Measurements from ENCODE around the gene MAMLD1.
A peak's percentile ranks its signal among the peaks of the same experiment; 100 is the strongest.

The MAMLD1 gene

GRCh38 chrX:150352114-150352513 is 11.0 kb upstream of the MAMLD1 start:
- DNase-seq (ENCODE audit: low read depth in 1 of 2, low spot score in 1 of 2): no peak

- no peak for DNase-seq (ENCODE audit: low read depth in 1 of 2, low spot score in 1 of 2)
Observed at GRCh38 chrX:150352581-150352980, 10.5 kb upstream of the MAMLD1 start.

GRCh38 chrX:150355913-150356312 is 7.2 kb upstream of the MAMLD1 start:
- DNase-seq (ENCODE audit: low read depth in 1 of 2, low spot score in 1 of 2): no peak

GRCh38 chrX:150357790-150358189 is 5.3 kb upstream of the MAMLD1 start:
- DNase-seq (ENCODE audit: low read depth in 1 of 2, low spot score in 1 of 2): no peak

- no peak for DNase-seq (ENCODE audit: low read depth in 1 of 2, low spot score in 1 of 2)
Observed at GRCh38 chrX:150358651-150359050, 4.5 kb upstream of the MAMLD1 start.

- DNase-seq (ENCODE audit: low read depth in 1 of 2, low spot score in 1 of 2): no peak
Observed at GRCh38 chrX:150360331-150360730, 2.8 kb upstream of the MAMLD1 start.

- no peak for DNase-seq (ENCODE audit: low read depth in 1 of 2, low spot score in 1 of 2)
Observed at GRCh38 chrX:150361070-150361776, 1.9 kb upstream of the MAMLD1 start.

GRCh38 chrX:150361777-150362351 is 1.3 kb upstream of the MAMLD1 start:
- no peak for DNase-seq (ENCODE audit: low read depth in 1 of 2, low spot score in 1 of 2)

- DNase-seq (ENCODE audit: low read depth in 1 of 2, low spot score in 1 of 2): no peak
Observed at GRCh38 chrX:150363561-150364346, 637 bp downstream of the MAMLD1 start.

GRCh38 chrX:150364347-150365050 is 1.4 kb downstream of the MAMLD1 start:
- DNase-seq (ENCODE audit: low read depth in 1 of 2, low spot score in 1 of 2): no peak

GRCh38 chrX:150365051-150365989 is 2.2 kb downstream of the MAMLD1 start:
- DNase-seq (ENCODE audit: low read depth in 1 of 2, low spot score in 1 of 2): peak in 1 of 2 donors; percentile 16

GRCh38 chrX:150365990-150366911 is 3.1 kb downstream of the MAMLD1 start:
- DNase-seq (ENCODE audit: low read depth in 1 of 2, low spot score in 1 of 2): no peak

- no peak for DNase-seq (ENCODE audit: low read depth in 1 of 2, low spot score in 1 of 2)
Observed at GRCh38 chrX:150366951-150367545, 3.9 kb downstream of the MAMLD1 start.

GRCh38 chrX:150370589-150371312 is 7.6 kb downstream of the MAMLD1 start:
- no peak for DNase-seq (ENCODE audit: low read depth in 1 of 2, low spot score in 1 of 2)

- no peak for DNase-seq (ENCODE audit: low read depth in 1 of 2, low spot score in 1 of 2)
Observed at GRCh38 chrX:150371877-150372276, 8.8 kb downstream of the MAMLD1 start.

- DNase-seq (ENCODE audit: low read depth in 1 of 2, low spot score in 1 of 2): no peak
Observed at GRCh38 chrX:150372280-150372679, 9.2 kb downstream of the MAMLD1 start.

GRCh38 chrX:150372756-150373155 is 9.6 kb downstream of the MAMLD1 start:
- no peak for DNase-seq (ENCODE audit: low read depth in 1 of 2, low spot score in 1 of 2)

- no peak for DNase-seq (ENCODE audit: low read depth in 1 of 2, low spot score in 1 of 2)
Observed at GRCh38 chrX:150375243-150375770, 12.2 kb downstream of the MAMLD1 start.
